Renal cortex interstitium (tissue), 11 donors: Measurements from ENCODE around the gene ZDHHC14. TPM values are rescaled to one million over a fixed set of nuclear protein-coding genes. Genes with fewer than 3 reads are reported as not detected.
A peak's percentile ranks its signal among the peaks of the same experiment; 100 is the strongest.
"Not testable (repeated sequence)": the region's sequence is repeated elsewhere in the genome, so short reads cannot be mapped to it uniquely, and the experiment has no call there.

ENCODE experiments used
- DNase-seq, 11 donors: peaks; one replicate each; pipeline ENCODE4 v3.0.0-alpha.2; 2013; ENCODE audit warnings: low read depth in 9 of 11, low spot score in 4 of 11; ENCODE audit errors: extremely low read depth in 1 of 11
- polyA plus RNA-seq, 3 donors: library from polyadenylated mRNA; unstranded; fragments of 120-200 nt; gene quantifications; one replicate each; pipeline ENCODE4 v1.2.1, GENCODE V29; 2013; ENCODE audit not compliant: insufficient read length in 3 of 3

The ZDHHC14 gene
- polyA plus RNA-seq, 3 donors = 14.8 to 22.4 (median 17.9) TPM

GRCh38 chr6:157372501-157373280, 8.3 kb upstream of the ZDHHC14 start:
- no peak for DNase-seq

DNA sequence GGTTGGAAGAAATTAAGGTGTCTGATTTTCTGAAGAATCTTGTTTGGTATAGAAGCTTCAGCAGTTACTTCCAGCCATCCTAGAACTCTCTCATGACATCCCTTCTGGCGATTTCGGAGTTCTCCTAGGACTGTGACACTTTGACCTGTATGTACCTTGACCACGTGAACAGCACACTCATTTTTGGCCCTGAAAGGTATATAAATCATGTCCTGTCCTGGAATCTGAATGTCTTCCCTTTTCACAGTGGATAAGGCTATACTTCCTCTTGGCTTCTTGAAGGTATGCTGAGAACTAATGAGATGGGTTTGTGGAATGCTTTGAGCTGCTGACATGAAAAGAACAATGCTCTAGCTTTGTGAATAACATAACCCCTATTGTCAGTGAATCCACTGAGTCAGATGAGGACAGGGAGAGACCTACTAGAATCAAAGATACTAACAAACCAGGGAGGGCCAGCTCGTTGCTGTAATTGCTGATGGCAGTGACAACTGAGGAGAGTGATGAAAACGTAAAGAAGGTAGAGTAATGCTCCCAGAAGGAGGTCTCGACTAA, 6.0 kb upstream of the ZDHHC14 start:
- no peak for DNase-seq

DNA sequence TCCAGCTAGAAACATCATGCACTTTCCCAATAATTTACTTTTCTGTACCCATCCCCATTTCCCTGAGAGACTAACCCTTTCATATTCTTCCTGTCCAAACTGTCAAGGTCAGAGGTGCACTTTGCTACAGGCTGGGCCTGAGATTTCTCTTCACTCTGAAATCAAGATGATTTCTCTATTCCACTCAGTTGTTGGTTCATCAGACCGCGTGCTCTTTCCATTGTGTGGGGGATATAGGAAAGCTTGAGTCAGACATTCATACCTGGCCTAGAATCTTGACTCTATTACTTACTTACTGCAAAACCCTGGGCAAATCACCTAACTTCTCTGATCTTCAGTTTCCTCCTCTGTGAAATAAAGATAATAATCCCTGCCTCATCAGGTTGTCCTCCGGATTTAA, 4.7 kb upstream of the ZDHHC14 start:
- DNase-seq = no peak

DNA sequence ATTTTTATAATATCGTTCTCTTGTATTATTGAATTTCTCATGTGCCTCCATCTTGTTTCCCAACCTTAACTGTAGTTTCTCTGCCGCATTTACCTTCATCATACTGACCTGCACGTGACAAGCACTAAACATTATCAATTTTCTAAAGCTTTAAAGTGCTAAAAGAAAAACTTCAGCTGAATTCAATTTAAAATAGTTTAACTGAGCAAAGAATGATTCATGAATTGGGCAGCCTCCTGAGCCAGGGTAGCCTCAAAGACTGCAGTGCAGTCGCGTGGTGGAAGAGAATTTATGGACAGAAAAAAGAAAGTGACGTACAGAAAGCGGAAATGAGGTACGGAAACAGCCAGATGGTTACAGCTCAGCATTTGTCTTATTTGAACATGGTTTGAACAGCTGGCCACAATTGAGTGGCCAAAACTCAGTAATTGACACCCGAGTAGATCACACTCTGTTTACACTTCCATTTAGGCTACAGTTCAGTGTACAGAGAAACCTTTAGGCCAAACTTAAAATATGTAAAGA, 4.2 kb upstream of the ZDHHC14 start:
- no peak for DNase-seq

GRCh38 chr6:157379656-157380457, 1.1 kb upstream of the ZDHHC14 start:
- DNase-seq = peak in 10 of 11 donors; percentile 73 to 91 (median 85)

- DNase-seq = peak in 1 of 11 donors; percentile 28
These were observed 572 bp upstream of the ZDHHC14 start for GRCh38 chr6:157380458-157380778.

- peak in 5 of 11 donors; percentile 19 to 29 (median 22) for DNase-seq
These were observed 936 bp downstream of the ZDHHC14 start for GRCh38 chr6:157381631-157382621.

GRCh38 chr6:157382821-157383220, 1.8 kb downstream of the ZDHHC14 start:
- no peak for DNase-seq

GRCh38 chr6:157383471-157383870, 2.5 kb downstream of the ZDHHC14 start:
- DNase-seq = no peak

DNA sequence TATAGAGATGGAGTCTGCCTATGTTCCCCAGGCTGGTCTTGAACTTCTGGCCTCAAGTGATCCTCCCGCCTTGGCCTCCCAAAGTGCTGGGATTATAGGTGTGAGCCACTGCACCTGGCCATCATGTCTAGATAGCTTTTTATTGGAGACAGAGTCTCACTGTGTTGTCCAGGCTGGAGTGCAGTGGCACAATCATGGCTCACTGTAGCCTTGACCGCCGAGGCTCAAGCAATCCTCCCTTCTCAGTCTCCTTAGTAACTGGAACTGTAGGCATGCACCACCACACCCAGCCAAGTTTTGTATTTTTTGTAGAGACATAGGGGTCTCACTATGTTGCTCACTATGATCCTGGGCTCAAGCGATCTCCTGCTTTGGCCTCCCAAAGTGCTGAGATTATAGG, 4.0 kb downstream of the ZDHHC14 start:
- DNase-seq = not testable (repeated sequence)

- no peak for DNase-seq
These were observed 4.5 kb downstream of the ZDHHC14 start for GRCh38 chr6:157385482-157385881.

GRCh38 chr6:157386023-157386422, 5.0 kb downstream of the ZDHHC14 start:
- no peak for DNase-seq

GRCh38 chr6:157386454-157386853, 5.5 kb downstream of the ZDHHC14 start:
- DNase-seq = no peak

DNA sequence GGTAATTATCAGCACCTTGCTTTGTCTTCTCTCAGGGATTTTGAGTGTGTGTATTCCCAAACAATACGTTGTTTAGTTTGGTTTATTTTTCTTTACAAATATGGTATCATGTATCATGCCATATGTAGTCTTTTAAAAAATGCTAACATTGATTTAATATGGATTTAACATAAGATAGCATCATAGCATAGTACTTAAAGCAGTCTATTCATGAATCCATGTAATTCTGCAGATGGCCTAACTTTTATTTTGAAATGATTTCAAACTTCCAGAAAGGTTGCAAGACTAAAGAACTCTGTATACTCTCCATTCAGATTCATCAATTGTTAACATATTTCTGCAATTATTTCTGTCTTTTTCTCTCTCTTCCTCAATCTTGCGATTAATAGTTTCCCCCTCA, 7.9 kb downstream of the ZDHHC14 start:
- DNase-seq = no peak

GRCh38 chr6:157390273-157391060, 9.5 kb downstream of the ZDHHC14 start:
- DNase-seq = no peak

DNA sequence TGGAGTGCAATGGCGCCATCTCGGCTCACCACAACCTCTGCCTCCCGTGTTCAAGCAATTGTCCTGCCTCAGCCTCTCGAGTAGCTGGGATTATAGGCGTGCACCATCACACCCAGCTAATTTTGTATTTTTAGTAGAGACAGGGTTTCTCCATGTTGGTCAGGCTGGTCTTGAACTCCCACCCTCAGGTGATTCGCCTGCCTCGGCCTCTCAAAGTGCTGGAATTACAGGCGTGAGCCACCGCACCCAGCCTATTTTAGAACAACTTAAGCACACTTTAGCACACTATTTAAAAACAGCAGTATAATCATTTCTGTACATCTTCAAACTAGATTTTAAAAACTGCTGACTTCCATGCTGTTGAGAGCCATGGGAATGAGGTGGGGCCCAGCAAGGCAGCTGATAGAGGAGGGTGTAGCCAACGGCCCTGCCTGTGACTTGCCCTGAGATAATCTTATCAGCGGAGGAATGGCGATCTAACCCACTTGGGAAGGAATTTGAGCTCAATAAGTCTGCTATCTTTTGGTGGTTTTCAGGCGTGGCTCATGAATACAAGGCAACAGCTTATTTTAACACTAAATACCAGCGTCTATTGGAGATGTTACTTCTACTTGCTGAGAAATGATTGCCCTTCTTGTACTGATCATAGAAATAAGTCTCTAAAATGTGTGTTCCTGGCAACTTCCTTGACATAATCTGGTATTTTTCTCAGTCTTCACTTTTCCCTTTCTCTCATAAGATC, 12.1 kb downstream of the ZDHHC14 start:
- DNase-seq = no peak

DNA sequence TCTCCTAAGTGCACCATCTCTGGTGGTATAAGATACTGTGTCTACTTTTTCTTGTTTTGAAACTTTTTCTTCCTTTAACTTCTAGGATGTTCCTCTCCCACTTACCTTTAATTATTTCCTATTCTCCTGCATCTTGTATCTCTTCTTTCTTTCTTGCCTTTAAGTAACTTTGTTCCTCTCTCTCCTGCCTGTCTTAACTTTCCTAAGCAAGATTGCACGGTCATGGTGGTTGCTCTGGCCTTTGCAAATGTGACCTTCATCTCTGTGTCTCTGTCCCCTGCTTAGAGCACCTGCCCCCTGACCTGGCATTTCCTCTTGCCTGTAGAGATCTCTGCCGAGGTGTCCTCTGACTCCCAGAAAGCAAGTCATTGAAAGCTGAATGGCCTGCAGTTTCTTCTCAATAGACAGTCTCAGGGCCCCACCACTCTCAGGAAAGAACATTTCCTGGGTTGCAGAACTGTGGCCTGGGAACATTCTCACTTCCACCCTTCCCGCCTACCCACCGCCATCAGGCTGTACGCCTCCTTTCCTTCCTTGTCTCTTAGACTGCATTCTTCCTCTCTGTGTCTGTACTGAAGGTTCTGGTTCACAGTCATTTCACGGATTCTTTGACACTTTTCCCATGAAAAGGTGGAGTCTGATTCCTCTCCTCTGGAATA, 12.8 kb downstream of the ZDHHC14 start:
- DNase-seq = no peak
